Heart right ventricle (tissue), 16 donors: ENCODE data around the gene SMYD3. TPM values are rescaled to one million over a fixed set of nuclear protein-coding genes. Genes with fewer than 3 reads are reported as not detected.

Source experiments
- ATAC-seq, 8 donors: fragments of 200-7000 bp; cut with Tn5 transposase; one replicate each; pipeline ENCODE4 v1.9.1; 2020; ENCODE audit warnings: mild to moderate bottlenecking in 8 of 8, moderate library complexity in 8 of 8, moderate number of reproducible peaks in 1 of 8
- DNase-seq, 2 donors: peaks; one replicate each; pipeline ENCODE4 v3.0.0-alpha.2; 2020
- H3K27ac ChIP-seq, 10 donors: fragments of 200-600 bp; sonication (generic) in 2 of 10; one replicate each; pipeline versions ENCODE4 v1.5.0 to v1.8.0; 2020 to 2022; ENCODE audit warnings: mild to moderate bottlenecking in 3 of 10
- H3K27me3 ChIP-seq, 7 donors: fragments of 200-600 bp; one replicate each; pipeline ENCODE4 v1.8.0; 2021 to 2022; ENCODE audit warnings: mild to moderate bottlenecking in 2 of 7
- H3K36me3 ChIP-seq, 9 donors: fragments of 200-600 bp; sonication (generic) in 1 of 9; one replicate each; pipeline versions ENCODE4 v1.5.0 to v1.8.0; 2020 to 2022; ENCODE audit warnings: mild to moderate bottlenecking in 2 of 9
- H3K4me1 ChIP-seq, 9 donors: fragments of 200-600 bp; sonication (generic) in 1 of 9; one replicate each; pipeline versions ENCODE4 v1.5.0 to v1.8.0; 2020 to 2022; ENCODE audit warnings: mild to moderate bottlenecking in 4 of 9
- H3K4me3 ChIP-seq, 10 donors: fragments of 200-600 bp; sonication (generic) in 2 of 10; one replicate each; pipeline versions ENCODE4 v1.5.0 to v1.8.0; 2020 to 2022; ENCODE audit warnings: mild to moderate bottlenecking in 7 of 10, moderate library complexity in 2 of 10
- H3K9me3 ChIP-seq, 11 donors: fragments of 200-600 bp in 10 of 11; sonication (generic) in 2 of 11; one replicate each; pipeline versions ENCODE4 v1.5.0 to v1.8.0; 2013 to 2022; ENCODE audit warnings: mild to moderate bottlenecking in 2 of 11, control low read depth in 1 of 11, moderate library complexity in 1 of 11
- WGBS, 2 donors: extraction: QIAGEN DNeasy Blood & Tissue Kit; methylation state at CpG; one replicate each; pipeline ENCODE4 v1.1.7; 2013; ENCODE audit warnings: inconsistent platforms in 1 of 2; 5-methylcytosine and 5-hydroxymethylcytosine counted together
- intact Hi-C, 10 donors: fragments of 100-400 bp; cut with DNase I; formaldehyde crosslinking; loops; one replicate each; pipeline versions ENCODE4 v1.11.1 to v1.14.2; 2022
- polyA plus RNA-seq, 2 donors: library from polyadenylated mRNA; stranded (reverse); fragments of 200-250 nt; gene quantifications; one replicate each; pipeline ENCODE4 v1.2.3, GENCODE V29; 2013
- total RNA-seq, 10 donors: library from RNA; stranded (reverse); fragmentation: NEBNext Ultra II Directional in 3 of 10; extraction: Animal tissue kit (Norgen Biotek cat#: 25700) in 3 of 10; gene quantifications; one replicate each; pipeline versions ENCODE4 v1.2.1 to v1.2.4, GENCODE V29; 2021 to 2023
- TF ChIP-seq, protein P1 (sequence below), 9 donors: fragments of 200-600 bp; sonication (generic) in 2 of 9; IDR thresholded peaks; one replicate each; pipeline versions ENCODE4 v1.5.0 to v1.8.0; 2021 to 2022; ENCODE audit warnings: antibody characterized with exemption in 9 of 9, mild to moderate bottlenecking in 5 of 9, moderate library complexity in 1 of 9
- donor health status: Arrhythmogenic right ventricular cardiomyopathy.
- donor health status: ischemic (EF 13 %, LVEDD 7.1; RV severe dilation, severe dysfunction).
- donor health status: healthy with polysubstance abuse.
- donor health status: DM: no; HTN: yes; CAD: no.
- donor health status: DM: no; HTN: no; CAD: no.
- donor health status: ischemic (EF 25% LVEDD 6.9; RV normal size, moderate dysfunction).
- donor health status: ischemic (EF 25% LVEDD 5.7; RV mildly dilated, moderate dysfunction).
- donor health status: healthy.
- donor health status: DM: yes; HTN: yes; CAD: no.
- donor health status: Ischemic cardiomyopathy.
- donor health status: ischemic (EF 35%, LVEDD 5.7; RV mildly dilated, moderate dysfunction).
- donor health status: nonischemic (EF 11% LVEDD 7.7; RV severe dilation, severe dysfunction).
- donor health status: DM: yes; HTN: yes; CAD: no.
- donor health status: PGD.
- donor health status: ischemic (EF 29% LVEDD 5.4; RV normal size, mild dysfunction).
- donor health status: nonischemic (EF 23%, LVEDD 6.1; RV moderate dilation, normal function).

SMYD3 gene
- total and polyA plus RNA-seq, 12 donors, result 5.9 to 13.9 (median 8.1) TPM

DNA sequence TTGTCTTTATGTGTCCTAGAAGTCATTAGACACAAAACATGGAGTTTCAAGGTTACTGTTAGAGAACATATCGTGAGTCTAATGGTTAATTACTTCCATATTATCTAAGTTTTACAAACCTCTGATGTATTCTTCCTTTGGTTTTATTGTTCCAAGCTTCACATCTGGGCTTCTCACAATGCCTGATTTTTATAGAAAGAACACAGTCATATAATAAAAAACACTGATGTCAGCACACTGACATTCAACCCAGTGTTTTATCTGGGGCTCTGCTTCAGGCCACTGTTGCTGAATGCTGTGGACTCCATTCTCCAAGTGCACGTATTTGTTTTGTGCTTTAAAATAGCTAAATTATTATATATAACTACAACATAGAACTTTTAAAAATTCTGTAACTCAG, 232.9 kb downstream of the SMYD3 start:
- no peaks in the 10 kb centered on the region for H3K36me3 ChIP-seq
- DNase-seq, result no peak
- TF ChIP-seq, protein P1, sequence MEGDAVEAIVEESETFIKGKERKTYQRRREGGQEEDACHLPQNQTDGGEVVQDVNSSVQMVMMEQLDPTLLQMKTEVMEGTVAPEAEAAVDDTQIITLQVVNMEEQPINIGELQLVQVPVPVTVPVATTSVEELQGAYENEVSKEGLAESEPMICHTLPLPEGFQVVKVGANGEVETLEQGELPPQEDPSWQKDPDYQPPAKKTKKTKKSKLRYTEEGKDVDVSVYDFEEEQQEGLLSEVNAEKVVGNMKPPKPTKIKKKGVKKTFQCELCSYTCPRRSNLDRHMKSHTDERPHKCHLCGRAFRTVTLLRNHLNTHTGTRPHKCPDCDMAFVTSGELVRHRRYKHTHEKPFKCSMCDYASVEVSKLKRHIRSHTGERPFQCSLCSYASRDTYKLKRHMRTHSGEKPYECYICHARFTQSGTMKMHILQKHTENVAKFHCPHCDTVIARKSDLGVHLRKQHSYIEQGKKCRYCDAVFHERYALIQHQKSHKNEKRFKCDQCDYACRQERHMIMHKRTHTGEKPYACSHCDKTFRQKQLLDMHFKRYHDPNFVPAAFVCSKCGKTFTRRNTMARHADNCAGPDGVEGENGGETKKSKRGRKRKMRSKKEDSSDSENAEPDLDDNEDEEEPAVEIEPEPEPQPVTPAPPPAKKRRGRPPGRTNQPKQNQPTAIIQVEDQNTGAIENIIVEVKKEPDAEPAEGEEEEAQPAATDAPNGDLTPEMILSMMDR (IDR thresholded peaks at IDR 0.05), result no peak
- H3K4me3 ChIP-seq, result no peak overlapping the region
- intact Hi-C loops, result no loop called here
- H3K27me3 ChIP-seq, result no peaks in the 10 kb centered on the region
- ATAC-seq, result no peak
- no peak overlapping the region for H3K27ac ChIP-seq
- H3K9me3 ChIP-seq, result no peaks in the 10 kb centered on the region
- H3K4me1 ChIP-seq, result no peaks in the 10 kb centered on the region
- 68 to 71% methylated on average over 2 of the region's 2 CpGs for WGBS, 2 donors

DNA sequence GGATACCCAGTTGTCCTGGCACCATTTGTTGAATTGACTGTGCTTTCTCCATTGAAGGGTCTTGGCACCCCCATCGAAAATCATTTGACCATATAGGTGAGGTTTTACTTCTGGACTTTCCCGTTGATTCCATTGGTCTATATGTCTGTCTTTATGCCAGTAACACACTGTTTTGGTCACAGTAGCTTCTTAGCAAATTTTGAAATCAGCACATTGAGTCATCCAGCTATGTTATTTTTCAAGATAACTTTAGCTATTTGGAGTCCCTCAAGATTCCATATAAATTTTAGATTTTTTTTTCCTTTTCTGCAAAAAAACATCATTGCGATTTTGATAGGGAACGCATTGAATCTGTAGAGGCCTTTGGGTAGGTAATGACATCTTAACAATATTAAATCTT, 235.6 kb downstream of the SMYD3 start:
- intact Hi-C loops, result no loop called here

DNA sequence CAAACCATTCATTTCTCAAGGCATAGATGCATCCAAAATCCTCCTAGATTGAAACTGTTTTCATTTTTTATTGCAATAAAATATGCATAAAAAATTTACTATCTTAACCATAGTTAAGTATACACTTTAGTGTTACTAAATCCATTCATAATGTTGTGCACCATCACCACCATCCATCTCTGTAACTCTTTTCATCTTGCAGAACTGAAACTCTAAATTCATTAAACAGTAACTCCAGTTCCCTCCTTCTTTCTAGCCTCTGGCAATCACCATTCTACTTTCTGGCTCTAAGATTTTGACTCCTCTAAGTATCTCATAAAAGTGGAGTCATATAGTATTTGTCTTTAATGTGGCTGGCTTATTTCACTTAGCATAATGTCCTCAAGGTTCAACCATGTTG, 236.8 kb downstream of the SMYD3 start:
- DNase-seq, result no peak
- Histone ChIP-seq H3K27me3 (no peaks in the 10 kb centered on the region), H3K4me1 (no peaks in the 10 kb centered on the region), H3K4me3 (no peak overlapping the region), H3K9me3 (no peaks in the 10 kb centered on the region), H3K27ac (no peak overlapping the region), H3K36me3 (no peaks in the 10 kb centered on the region)
- intact Hi-C loops, result no loop called here
- TF ChIP-seq, protein P1 (IDR thresholded peaks at IDR 0.05), result no peak
- no peak for ATAC-seq

More for the DNA sequence above, 235.6 kb downstream of the SMYD3 start:
- ATAC-seq (no peak), DNase-seq (no peak)
- Histone ChIP-seq H3K4me1 (no peaks in the 10 kb centered on the region), H3K36me3 (no peaks in the 10 kb centered on the region), H3K27me3 (no peaks in the 10 kb centered on the region), H3K27ac (no peak overlapping the region), H3K4me3 (no peak overlapping the region), H3K9me3 (no peaks in the 10 kb centered on the region)
- TF ChIP-seq, protein P1 (IDR thresholded peaks at IDR 0.05), result no peak
- 92 to 93% methylated on average over 4 of the region's 4 CpGs for WGBS, 2 donors

DNA sequence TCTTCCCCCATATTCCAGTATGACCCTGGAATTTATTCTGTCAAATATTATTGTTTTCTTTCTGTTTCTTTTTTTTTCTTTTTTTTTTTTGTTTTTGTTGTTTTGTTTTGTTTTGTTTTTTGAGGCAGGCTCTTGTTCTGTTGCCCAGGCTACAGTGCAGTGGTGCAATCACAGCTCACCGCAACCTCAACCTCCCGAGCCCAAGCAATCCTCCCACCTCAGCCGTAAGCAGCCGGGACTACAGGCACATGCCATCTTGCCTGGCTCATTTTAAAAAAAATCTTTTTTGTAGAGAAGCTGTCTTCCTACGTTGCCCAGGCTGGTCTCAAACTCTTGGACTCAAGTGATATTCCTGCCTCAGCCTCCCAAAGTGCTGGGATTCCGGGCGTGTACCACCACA, 237.6 kb downstream of the SMYD3 start:
- DNase-seq (no peak), ATAC-seq (no peak)
- Histone ChIP-seq H3K27me3 (no peaks in the 10 kb centered on the region), H3K4me3 (no peak overlapping the region), H3K36me3 (no peaks in the 10 kb centered on the region), H3K27ac (no peak overlapping the region), H3K9me3 (no peaks in the 10 kb centered on the region), H3K4me1 (no peaks in the 10 kb centered on the region)
- TF ChIP-seq, protein P1 (IDR thresholded peaks at IDR 0.05), result no peak
- WGBS, 2 donors, result 96 to 97% methylated on average over 7 of the region's 7 CpGs
- intact Hi-C loops, result no loop called here

DNA sequence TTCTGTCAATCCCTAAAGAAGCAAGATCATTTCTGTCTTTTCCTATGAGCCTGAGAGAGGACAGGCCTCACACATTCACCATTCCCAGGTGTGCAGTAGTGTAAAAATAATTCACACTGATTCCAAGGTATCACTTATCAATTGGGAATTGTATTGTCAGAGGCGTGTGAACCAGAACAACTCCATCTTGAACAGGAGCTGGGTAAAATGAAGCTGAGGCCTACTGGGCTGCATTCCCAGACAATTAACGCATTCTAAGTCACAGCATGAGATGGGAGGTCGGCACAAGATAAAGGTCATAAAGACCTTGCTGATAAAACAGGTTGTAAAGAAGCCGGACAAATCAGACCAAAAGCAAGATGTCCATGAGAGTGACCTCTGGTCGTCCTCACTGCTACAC, 239.2 kb downstream of the SMYD3 start:
- TF ChIP-seq, protein P1 (IDR thresholded peaks at IDR 0.05), result no peak
- H3K4me3 ChIP-seq, result no peak overlapping the region
- no peaks in the 10 kb centered on the region for H3K4me1 ChIP-seq
- H3K36me3 ChIP-seq, result no peaks in the 10 kb centered on the region
- H3K9me3 ChIP-seq, result no peaks in the 10 kb centered on the region
- DNase-seq (no peak), ATAC-seq (no peak)
- no peaks in the 10 kb centered on the region for H3K27me3 ChIP-seq
- WGBS, 2 donors, result 68% methylated on average over 5 of the region's 5 CpGs
- intact Hi-C loops, result no loop called here
- H3K27ac ChIP-seq, result no peak overlapping the region
